Activated naive CD4-positive, alpha-beta T cell treated with anti-CD3 and anti-CD28 coated beads for 36 hours (primary cell): ENCODE data around the gene SRL. TPM values are rescaled to one million over a fixed set of nuclear protein-coding genes. Genes with fewer than 3 reads are reported as not detected.

Experiments used
- CTCF ChIA-PET: fragments of 350-600 bp; sonication (Branson Sonifier 250); formaldehyde crosslinking; loops from one replicate; lab custom pipeline; 2021; ENCODE audit warnings: antibody characterized with exemption; lab: Charles Lee
- DNase-seq: peaks from one replicate; pipeline ENCODE4 v3.0.0-alpha.2; 2020
- H3K27ac Mint-ChIP-seq: one replicate; pipeline ENCODE4 v1.8.0; 2021; ENCODE audit warnings: mild to moderate bottlenecking, mixed read lengths
- H3K27me3 Mint-ChIP-seq: one replicate; pipeline ENCODE4 v1.8.0; 2021; ENCODE audit warnings: low read depth, mixed read lengths
- H3K36me3 Mint-ChIP-seq: one replicate; pipeline ENCODE4 v1.8.0; 2021; ENCODE audit warnings: low read depth, mixed read lengths
- H3K4me1 Mint-ChIP-seq: one replicate; pipeline ENCODE4 v1.8.0; 2021; ENCODE audit warnings: low read depth, mixed read lengths
- H3K4me3 Mint-ChIP-seq: one replicate; pipeline ENCODE4 v1.8.0; 2021; ENCODE audit warnings: mild to moderate bottlenecking, moderate library complexity, mixed read lengths
- H3K9me3 Mint-ChIP-seq: one replicate; pipeline ENCODE4 v1.8.0; 2021; ENCODE audit warnings: mixed read lengths
- intact Hi-C: fragments of 100-400 bp; cut with micrococcal nuclease; formaldehyde crosslinking; loops from one replicate; pipeline ENCODE4 v1.15.1; 2023
- total RNA-seq, 2 experiments: library from RNA; stranded (reverse); gene quantifications; one replicate each; pipeline ENCODE4 v1.2.3, GENCODE V29; 2021

SRL gene
- total RNA-seq, 2 experiments from 2014 or later: not detected

- peak overlapping the region; percentile 94 for H3K27ac Mint-ChIP-seq
- H3K27me3 Mint-ChIP-seq: no peaks in the 10 kb centered on the region
- CTCF ChIA-PET: interaction anchor here (0.7 to 3.4 kb wide), 5 partner anchors 9 to 697 kb away, joined by 3 to 24 read pairs (median 4); no protein-coding TSS in a partner anchor
- H3K4me1 Mint-ChIP-seq: peaks cover 12% of the 10 kb centered on the region
- no peaks in the 10 kb centered on the region for H3K9me3 Mint-ChIP-seq
- intact Hi-C loops: loop anchor here (1.0 to 5.0 kb wide), 9 partner anchors 17 to 686 kb away; partner anchors contain the start of genes DNAJA3, HMOX2, SEC14L5 and ZNF500
- H3K36me3 Mint-ChIP-seq: peaks cover 3% of the 10 kb centered on the region
- peak overlapping the region; percentile 86 for H3K4me3 Mint-ChIP-seq
- DNase-seq: peak; percentile 95
These were observed 29.6 kb upstream of the SRL start for GRCh38 chr16:4271176-4272113.

DNA sequence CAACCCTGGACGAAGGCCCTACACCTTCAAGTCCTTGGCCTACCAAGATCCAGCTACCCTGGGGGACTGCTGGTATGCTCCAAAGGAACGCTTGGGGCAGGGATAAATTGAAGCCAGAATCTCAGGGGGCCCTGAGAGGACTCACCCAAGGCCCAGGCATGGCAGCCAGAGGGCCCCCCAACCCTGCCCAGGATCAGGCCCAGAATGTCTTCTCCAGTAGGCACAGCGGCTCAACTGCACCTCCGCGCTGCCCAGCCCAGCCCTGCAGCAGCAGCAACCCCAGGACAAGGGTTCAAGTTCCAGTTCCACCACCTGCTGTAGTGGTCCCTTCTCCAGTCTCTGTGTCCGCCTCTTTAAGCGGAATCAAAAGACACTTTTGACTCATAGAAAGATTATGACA is 28.7 kb upstream of the SRL start:
- H3K27ac Mint-ChIP-seq: peak overlapping the region; percentile 94
- intact Hi-C loops: loop anchor here (5.0 kb wide), 5 partner anchors 57 to 687 kb away; partner anchors contain the start of genes HMOX2, SEC14L5 and ZNF500

DNA sequence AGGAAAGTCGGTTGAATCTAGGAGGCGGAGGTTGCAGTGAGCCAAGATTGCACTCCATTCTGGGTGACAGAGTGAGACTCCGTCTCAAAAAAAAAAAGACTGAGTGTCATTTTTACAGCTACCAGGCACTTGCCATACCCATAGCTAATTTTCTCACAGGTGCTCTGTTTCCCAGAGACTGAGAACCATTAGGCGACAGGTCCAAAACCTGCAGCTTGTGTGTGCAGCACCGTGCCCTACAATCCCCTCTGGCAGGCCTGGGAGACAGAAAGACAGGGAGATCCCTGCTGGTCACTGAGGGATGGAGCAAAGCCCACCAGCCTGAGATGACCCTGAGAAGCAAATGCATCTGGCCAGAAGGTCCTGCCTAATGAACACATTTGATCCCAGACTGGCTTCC is 28.2 kb upstream of the SRL start:
- CTCF ChIA-PET: interaction anchor here (0.6 to 3.4 kb wide), 4 partner anchors 10 to 314 kb away, joined by 3 to 24 read pairs (median 3); no protein-coding TSS in a partner anchor
- no peaks in the 10 kb centered on the region for H3K27me3 Mint-ChIP-seq
- peaks cover 3% of the 10 kb centered on the region for H3K36me3 Mint-ChIP-seq
- H3K4me3 Mint-ChIP-seq: peak overlapping the region; percentile 27
- no peaks in the 10 kb centered on the region for H3K9me3 Mint-ChIP-seq
- intact Hi-C loops: loop anchor here (5.0 kb wide), 5 partner anchors 57 to 687 kb away; partner anchors contain the start of genes HMOX2, SEC14L5 and ZNF500
- DNase-seq: no peak
- peaks cover 18% of the 10 kb centered on the region for H3K4me1 Mint-ChIP-seq
- no peak overlapping the region for H3K27ac Mint-ChIP-seq

More for the DNA sequence above, 28.7 kb upstream of the SRL start:
- CTCF ChIA-PET: interaction anchor here (0.6 to 3.4 kb wide), 4 partner anchors 9 to 193 kb away, joined by 3 to 24 read pairs (median 6); no protein-coding TSS in a partner anchor
- Mint-ChIP-seq H3K27me3 (no peaks in the 10 kb centered on the region), H3K4me1 (peaks cover 18% of the 10 kb centered on the region), H3K36me3 (peaks cover 3% of the 10 kb centered on the region), H3K9me3 (no peaks in the 10 kb centered on the region), H3K4me3 (peak overlapping the region; percentile 86)
- DNase-seq: peak; percentile 22

DNA sequence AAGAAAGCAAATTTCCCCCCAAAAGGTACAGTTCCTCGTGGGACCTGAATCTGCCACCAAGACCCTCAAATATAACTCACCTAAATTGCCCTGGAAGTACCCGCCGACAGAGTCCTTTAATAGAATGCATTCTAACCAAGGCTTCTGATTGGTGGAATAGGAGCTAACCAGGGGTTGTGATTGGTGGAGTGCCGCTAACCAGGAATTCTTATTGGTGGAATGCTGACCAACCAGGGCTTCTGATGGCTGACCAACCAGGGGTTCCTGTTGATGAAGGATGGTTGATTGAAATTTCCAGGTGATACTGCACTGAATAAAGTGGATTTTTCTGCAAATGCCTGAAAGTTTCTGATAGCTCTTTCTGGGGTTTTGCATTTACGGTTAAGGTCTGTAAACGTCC is 24.5 kb upstream of the SRL start:
- Mint-ChIP-seq H3K9me3 (no peaks in the 10 kb centered on the region), H3K27ac (no peak overlapping the region), H3K4me3 (no peak overlapping the region), H3K27me3 (no peaks in the 10 kb centered on the region), H3K4me1 (peaks cover 20% of the 10 kb centered on the region), H3K36me3 (peaks cover 18% of the 10 kb centered on the region)
- DNase-seq: no peak
- CTCF ChIA-PET: interaction anchor here (1.3 kb wide), 1 partner anchor 13 kb away, joined by 6 read pairs; no protein-coding TSS in a partner anchor
- intact Hi-C loops: no loop called here

DNA sequence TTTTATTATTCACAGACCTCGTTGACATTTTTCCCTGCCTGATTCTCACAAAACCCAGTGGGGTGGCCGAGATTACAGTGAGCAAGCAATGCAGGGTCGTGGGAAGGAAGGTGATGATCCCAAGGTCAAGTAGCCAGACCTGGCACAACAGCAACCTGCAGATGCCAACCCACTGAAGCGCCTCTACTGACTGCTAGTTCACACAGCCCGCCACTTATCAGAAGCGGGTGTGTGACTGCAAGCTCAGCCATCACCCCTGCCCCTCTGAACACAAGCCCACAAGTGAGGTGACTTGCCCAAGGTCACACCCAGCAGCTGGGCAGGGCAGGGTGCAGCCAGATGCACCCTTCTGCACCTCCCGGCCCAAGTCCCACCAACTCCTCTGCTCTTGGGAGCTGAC is 23.8 kb upstream of the SRL start:
- Mint-ChIP-seq H3K27me3 (no peaks in the 10 kb centered on the region), H3K27ac (no peak overlapping the region), H3K9me3 (no peaks in the 10 kb centered on the region), H3K4me1 (peaks cover 18% of the 10 kb centered on the region), H3K36me3 (peaks cover 22% of the 10 kb centered on the region), H3K4me3 (no peak overlapping the region)
- CTCF ChIA-PET: interaction anchor here (1.3 kb wide), 1 partner anchor 12 kb away, joined by 6 read pairs; no protein-coding TSS in a partner anchor
- DNase-seq: no peak
- intact Hi-C loops: no loop called here

DNA sequence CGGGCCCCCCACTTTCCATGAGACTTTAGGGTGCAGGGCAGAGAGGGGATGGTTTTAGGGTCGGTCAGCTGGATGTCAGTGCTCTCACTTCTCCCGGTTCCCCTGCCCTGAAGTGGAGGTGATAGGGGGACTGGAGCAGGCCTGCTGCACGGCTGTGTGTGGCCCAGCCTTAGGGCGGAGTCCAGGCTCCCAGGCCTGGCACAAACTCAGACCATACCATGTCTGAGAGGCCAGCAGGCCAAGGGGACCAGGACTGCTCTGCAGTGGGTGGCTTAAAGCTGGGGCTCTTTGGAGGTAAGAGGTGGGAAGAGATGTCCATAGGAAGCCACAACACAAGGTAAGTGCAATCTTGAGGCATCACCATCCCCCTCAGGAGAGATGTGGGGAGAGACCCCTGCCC is 22.7 kb upstream of the SRL start:
- Mint-ChIP-seq H3K27me3 (no peaks in the 10 kb centered on the region), H3K36me3 (peaks cover 24% of the 10 kb centered on the region), H3K9me3 (no peaks in the 10 kb centered on the region), H3K4me1 (peaks cover 17% of the 10 kb centered on the region), H3K4me3 (no peak overlapping the region), H3K27ac (no peak overlapping the region)
- DNase-seq: no peak
- intact Hi-C loops: no loop called here
- CTCF ChIA-PET: interaction anchor here (0.6 kb wide), 3 partner anchors 14 to 326 kb away, joined by 3 read pairs; no protein-coding TSS in a partner anchor

GRCh38 chr16:4263504-4264436 is 21.9 kb upstream of the SRL start:
- H3K4me3 Mint-ChIP-seq: no peak overlapping the region
- peaks cover 24% of the 10 kb centered on the region for H3K36me3 Mint-ChIP-seq
- peaks cover 17% of the 10 kb centered on the region for H3K4me1 Mint-ChIP-seq
- no peak for DNase-seq
- H3K27me3 Mint-ChIP-seq: no peaks in the 10 kb centered on the region
- no peak overlapping the region for H3K27ac Mint-ChIP-seq
- CTCF ChIA-PET: interaction anchor here (0.6 to 1.6 kb wide), 3 partner anchors 10 to 18 kb away, joined by 3 to 5 read pairs (median 3); no protein-coding TSS in a partner anchor
- intact Hi-C loops: no loop called here
- H3K9me3 Mint-ChIP-seq: no peaks in the 10 kb centered on the region

DNA sequence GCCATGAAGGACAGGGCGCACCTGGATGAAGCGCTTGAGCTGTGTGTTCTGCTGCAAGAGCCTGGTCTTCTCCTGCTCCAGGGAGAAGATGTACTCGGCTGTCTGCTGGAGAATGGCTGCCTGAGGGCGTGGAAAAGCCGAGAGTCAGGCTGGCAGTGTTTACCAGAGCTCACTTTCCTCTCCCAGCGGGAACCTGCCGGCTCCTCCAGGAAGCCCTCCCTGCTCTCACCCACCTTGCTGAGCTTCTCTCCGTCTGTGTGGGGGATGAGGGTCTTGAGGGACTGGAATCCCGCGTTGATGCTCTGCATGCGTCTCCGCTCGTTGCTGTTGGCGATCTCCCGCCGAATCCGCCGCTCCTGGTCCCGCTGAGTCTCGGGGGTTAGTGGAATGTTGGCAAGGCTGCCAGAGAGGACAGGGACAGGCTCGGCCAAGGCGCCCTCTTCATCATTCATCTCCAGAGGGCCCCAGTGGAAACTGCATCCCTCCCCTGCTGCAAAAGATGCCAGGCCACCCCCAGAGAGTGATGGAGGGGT is 20.5 kb upstream of the SRL start:
- CTCF ChIA-PET: interaction anchor here (0.5 to 1.6 kb wide), 13 partner anchors 8 to 503 kb away, joined by 3 to 7 read pairs (median 4); no protein-coding TSS in a partner anchor
- intact Hi-C loops: no loop called here
- peaks cover 11% of the 10 kb centered on the region for H3K4me1 Mint-ChIP-seq
- H3K27me3 Mint-ChIP-seq: no peaks in the 10 kb centered on the region
- no peak for DNase-seq
- H3K9me3 Mint-ChIP-seq: no peaks in the 10 kb centered on the region
- H3K36me3 Mint-ChIP-seq: peaks cover 21% of the 10 kb centered on the region
- H3K27ac Mint-ChIP-seq: no peak overlapping the region
- no peak overlapping the region for H3K4me3 Mint-ChIP-seq

GRCh38 chr16:4261557-4262172 is 19.8 kb upstream of the SRL start:
- peak; percentile 41 for DNase-seq
- Mint-ChIP-seq H3K4me3 (no peak overlapping the region), H3K27me3 (no peaks in the 10 kb centered on the region), H3K27ac (no peak overlapping the region), H3K36me3 (peaks cover 21% of the 10 kb centered on the region), H3K9me3 (no peaks in the 10 kb centered on the region), H3K4me1 (peaks cover 9% of the 10 kb centered on the region)
- intact Hi-C loops: no loop called here
- CTCF ChIA-PET: interaction anchor here (0.7 to 2.8 kb wide), 12 partner anchors 10 to 292 kb away, joined by 3 to 7 read pairs (median 4); no protein-coding TSS in a partner anchor

- Mint-ChIP-seq H3K27ac (no peak overlapping the region), H3K9me3 (no peaks in the 10 kb centered on the region), H3K4me1 (peaks cover 3% of the 10 kb centered on the region), H3K27me3 (no peaks in the 10 kb centered on the region), H3K36me3 (peaks cover 21% of the 10 kb centered on the region), H3K4me3 (no peak overlapping the region)
- intact Hi-C loops: no loop called here
- CTCF ChIA-PET: interaction anchor here (0.6 to 2.8 kb wide), 5 partner anchors 7 to 190 kb away, joined by 3 to 7 read pairs (median 3); no protein-coding TSS in a partner anchor
- no peak for DNase-seq
These were observed 18.5 kb upstream of the SRL start for GRCh38 chr16:4260360-4260759.
